Ovary (tissue), 9 donors: ENCODE results near the gene VPREB1. TPM values are rescaled to one million over a fixed set of nuclear protein-coding genes. Genes with fewer than 3 reads are reported as not detected.

ENCODE experiments used
- DNase-seq, 5 donors: peaks; one replicate each; pipeline ENCODE4 v3.0.0-alpha.2; 2019 to 2020
- H3K27ac ChIP-seq, 2 donors: fragments of 200-600 bp; one replicate each; pipeline versions ENCODE4 v1.5.1 to v1.8.0; 2019 to 2022
- H3K27me3 ChIP-seq: fragments of 200-600 bp; one replicate; pipeline ENCODE4 v1.8.0; 2022
- H3K36me3 ChIP-seq: fragments of 200-600 bp; sonication (generic); one replicate; pipeline ENCODE4 v1.5.1; 2019
- H3K4me1 ChIP-seq: one replicate; pipeline ENCODE4 v1.8.1; 2013; ENCODE audit warnings: mild to moderate bottlenecking, moderate library complexity; ENCODE audit not compliant: insufficient read depth
- H3K4me3 ChIP-seq: fragments of 200-600 bp; sonication (generic); one replicate; pipeline ENCODE4 v1.5.1; 2017
- H3K9me3 ChIP-seq, 2 donors: fragments of 200-600 bp in 1 of 2; sonication (generic) in 1 of 2; one replicate each; pipeline versions ENCODE4 v1.5.1 to v1.8.1; 2013 to 2019; ENCODE audit warnings: mild to moderate bottlenecking in 1 of 2, moderate library complexity in 1 of 2
- EP300 ChIP-seq: sonication (generic); formaldehyde crosslinking; IDR thresholded peaks from one replicate; pipeline ENCODE4 v1.6.1; 2017; ENCODE audit warnings: antibody characterized with exemption
- POLR2A ChIP-seq: fragments of 450-650 bp; IDR thresholded peaks from one replicate; pipeline ENCODE4 v1.6.1; 2017; ENCODE audit warnings: antibody characterized with exemption, mild to moderate bottlenecking, moderate library complexity
- WGBS, 3 donors: extraction: QIAGEN DNeasy Blood & Tissue Kit in 1 of 3; methylation state at CpG; one replicate each; pipeline versions ENCODE4 v1.1.5 to v1.1.7; 2013 to 2017; 5-methylcytosine and 5-hydroxymethylcytosine counted together
- intact Hi-C, 4 donors: fragments of 100-400 bp; cut with DNase I; formaldehyde crosslinking; loops; one replicate each; pipeline versions ENCODE4 v1.11.0 to v1.15.1; 2022 to 2023
- polyA plus RNA-seq, 2 donors: library from polyadenylated mRNA; stranded (reverse); fragments of 200-250 nt in 1 of 2; fragments of 350-450 nt in 1 of 2; fragmentation: Illumina TruSeq in 1 of 2; extraction: RNeasy Lipid Tissue Mini Kit (QIAGEN cat#74804) in 1 of 2; gene quantifications; one replicate each; pipeline ENCODE4 v1.2.3, GENCODE V29; 2013 to 2014
- total RNA-seq, 7 donors: library from RNA; depleted of rRNA in 2 of 7; stranded (reverse); fragments of >200 nt in 2 of 7; fragmentation: NEBNext Ultra II Directional in 3 of 7; extraction: Animal tissue kit (Norgen Biotek cat#: 25700) in 3 of 7; gene quantifications; one replicate each; pipeline versions ENCODE4 v1.1.0 to v1.2.4, GENCODE V29; 2016 to 2023
- TF ChIP-seq, protein P1 (sequence below), 3 donors: fragments of 450-650 bp in 2 of 3; fragments of 200-600 bp in 1 of 3; IDR thresholded peaks; one replicate each; pipeline versions ENCODE4 v1.5.1 to v1.8.0; 2016 to 2022; ENCODE audit warnings: antibody characterized with exemption in 3 of 3, mild to moderate bottlenecking in 1 of 3
- donor health status: DM: no; HTN: no; CAD: no; lungs with moderate emphysema.
- donor health status: DM: no; HTN: no; CAD: no.
- donor health status: Bipolar disorder and iron deficiency.
- donor health status: DM: yes; HTN: yes; CAD: no.
- donor health status: DM: no; HTN: no; CAD: no.
- donor health status: DM: yes; HTN: yes; CAD: no.

The VPREB1 gene
- total and polyA plus RNA-seq, 9 donors: not detected

DNA sequence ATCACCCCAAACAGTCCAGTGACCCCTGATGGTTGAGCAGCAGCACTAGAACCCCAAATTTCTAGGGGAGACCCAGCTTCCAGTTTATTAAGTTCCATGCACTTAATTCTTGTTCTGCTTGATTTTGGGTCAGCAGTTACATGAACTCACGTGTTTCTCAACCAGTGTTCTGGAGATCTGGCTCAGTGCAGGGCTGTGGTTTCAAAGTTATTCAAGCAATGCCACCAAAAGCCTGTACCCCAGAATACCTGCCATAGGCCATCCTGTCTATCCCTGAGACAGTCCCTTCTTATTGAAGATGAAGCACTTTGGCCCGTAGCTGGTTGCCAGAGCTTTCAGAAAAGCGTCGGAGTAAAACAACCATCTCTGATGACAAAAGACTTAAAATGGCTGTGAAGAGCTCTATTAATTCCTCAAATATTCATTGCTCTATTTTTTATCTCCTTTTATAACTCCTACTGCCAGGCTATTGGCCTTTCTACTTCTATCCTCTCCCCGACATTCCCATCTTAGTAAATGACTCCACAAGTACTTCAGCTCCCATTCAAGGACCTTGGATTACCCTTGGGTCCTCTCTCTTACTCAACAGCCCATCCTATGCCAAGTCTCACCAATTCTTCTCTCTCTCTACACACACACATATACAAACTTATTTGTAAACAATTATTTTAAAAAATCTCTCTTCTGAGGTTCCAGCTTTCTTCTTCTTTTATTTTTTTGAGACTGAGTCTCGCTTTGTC lies 18.0 kb upstream of the VPREB1 start:
- no peak for DNase-seq
- no peaks in the 10 kb centered on the region for H3K27me3 ChIP-seq
- TF ChIP-seq POLR2A (no peak), EP300 (no peak)
- TF ChIP-seq, protein P1, sequence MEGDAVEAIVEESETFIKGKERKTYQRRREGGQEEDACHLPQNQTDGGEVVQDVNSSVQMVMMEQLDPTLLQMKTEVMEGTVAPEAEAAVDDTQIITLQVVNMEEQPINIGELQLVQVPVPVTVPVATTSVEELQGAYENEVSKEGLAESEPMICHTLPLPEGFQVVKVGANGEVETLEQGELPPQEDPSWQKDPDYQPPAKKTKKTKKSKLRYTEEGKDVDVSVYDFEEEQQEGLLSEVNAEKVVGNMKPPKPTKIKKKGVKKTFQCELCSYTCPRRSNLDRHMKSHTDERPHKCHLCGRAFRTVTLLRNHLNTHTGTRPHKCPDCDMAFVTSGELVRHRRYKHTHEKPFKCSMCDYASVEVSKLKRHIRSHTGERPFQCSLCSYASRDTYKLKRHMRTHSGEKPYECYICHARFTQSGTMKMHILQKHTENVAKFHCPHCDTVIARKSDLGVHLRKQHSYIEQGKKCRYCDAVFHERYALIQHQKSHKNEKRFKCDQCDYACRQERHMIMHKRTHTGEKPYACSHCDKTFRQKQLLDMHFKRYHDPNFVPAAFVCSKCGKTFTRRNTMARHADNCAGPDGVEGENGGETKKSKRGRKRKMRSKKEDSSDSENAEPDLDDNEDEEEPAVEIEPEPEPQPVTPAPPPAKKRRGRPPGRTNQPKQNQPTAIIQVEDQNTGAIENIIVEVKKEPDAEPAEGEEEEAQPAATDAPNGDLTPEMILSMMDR (IDR thresholded peaks at IDR 0.05): no peak
- WGBS, 3 donors: 76 to 84% (median 79%) methylated on average over 6 of the region's 6 CpGs
- no peaks in the 10 kb centered on the region for H3K4me1 ChIP-seq
- no peaks in the 10 kb centered on the region for H3K9me3 ChIP-seq
- H3K27ac ChIP-seq: no peak overlapping the region
- intact Hi-C loops: no loop called here
- no peak overlapping the region for H3K4me3 ChIP-seq
- H3K36me3 ChIP-seq: no peaks in the 10 kb centered on the region

- TF ChIP-seq EP300 (no peak), POLR2A (no peak)
- TF ChIP-seq, protein P1 (IDR thresholded peaks at IDR 0.05): no peak
- no peaks in the 10 kb centered on the region for H3K27me3 ChIP-seq
- no peak overlapping the region for H3K27ac ChIP-seq
- no peak overlapping the region for H3K4me3 ChIP-seq
- H3K9me3 ChIP-seq: no peaks in the 10 kb centered on the region
- no peaks in the 10 kb centered on the region for H3K4me1 ChIP-seq
- intact Hi-C loops: no loop called here
- WGBS, 3 donors: 76 to 82% (median 80%) methylated on average over 6 of the region's 6 CpGs
- no peak for DNase-seq
- no peaks in the 10 kb centered on the region for H3K36me3 ChIP-seq
Measured at GRCh38 chr22:22228421-22228820, 16.2 kb upstream of the VPREB1 start.

GRCh38 chr22:22228921-22229320 lies 15.7 kb upstream of the VPREB1 start:
- H3K27me3 ChIP-seq: no peaks in the 10 kb centered on the region
- H3K9me3 ChIP-seq: no peaks in the 10 kb centered on the region
- no peaks in the 10 kb centered on the region for H3K4me1 ChIP-seq
- H3K36me3 ChIP-seq: no peaks in the 10 kb centered on the region
- H3K27ac ChIP-seq: no peak overlapping the region
- intact Hi-C loops: no loop called here
- WGBS, 3 donors: 67 to 80% (median 77%) methylated on average over 8 of the region's 8 CpGs
- no peak overlapping the region for H3K4me3 ChIP-seq
- DNase-seq: no peak
- TF ChIP-seq EP300: no peak
- TF ChIP-seq, protein P1 (IDR thresholded peaks at IDR 0.05): no peak
- no peak for TF ChIP-seq POLR2A

DNA sequence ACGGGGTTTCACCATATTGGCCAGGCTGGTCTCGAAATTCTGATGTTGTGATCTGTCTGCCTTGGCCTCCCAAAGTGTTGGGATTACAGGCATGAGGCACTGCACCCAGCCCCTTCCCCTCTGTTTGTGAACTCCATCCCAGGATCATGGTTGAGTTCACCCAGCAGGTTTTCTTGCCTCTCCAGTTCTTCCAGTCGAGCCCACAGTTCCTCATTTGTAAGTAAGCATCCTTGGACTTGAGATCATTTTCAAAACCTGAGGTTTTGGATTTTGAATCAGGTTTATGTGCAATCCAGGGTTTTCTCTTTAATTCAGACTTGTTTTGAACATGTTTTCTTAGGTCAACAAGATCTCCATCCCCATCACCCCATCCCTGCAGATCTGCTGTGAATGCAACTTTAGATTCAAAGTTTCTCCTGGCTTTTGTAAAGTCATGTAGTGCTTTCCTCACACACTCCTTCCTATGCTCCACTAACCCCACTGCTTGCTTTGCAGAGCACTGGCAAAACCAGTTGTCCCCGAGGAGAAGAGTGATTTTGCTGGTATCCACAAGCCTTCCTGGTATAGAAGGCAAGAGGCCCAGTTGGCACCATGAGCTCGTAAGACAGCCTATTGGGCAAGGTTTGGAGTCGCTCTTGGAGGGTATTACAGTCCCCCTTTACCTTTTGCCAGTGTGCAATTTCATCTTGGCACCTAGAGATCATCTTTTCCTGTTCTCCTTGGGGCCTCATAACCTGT lies 14.7 kb upstream of the VPREB1 start:
- Histone ChIP-seq H3K36me3 (no peaks in the 10 kb centered on the region), H3K27ac (no peak overlapping the region), H3K4me3 (no peak overlapping the region), H3K4me1 (no peaks in the 10 kb centered on the region), H3K27me3 (no peaks in the 10 kb centered on the region), H3K9me3 (no peaks in the 10 kb centered on the region)
- 58 to 74% (median 66%) methylated on average over 6 of the region's 6 CpGs for WGBS, 3 donors
- DNase-seq: no peak
- TF ChIP-seq EP300 (no peak), POLR2A (no peak)
- TF ChIP-seq, protein P1 (IDR thresholded peaks at IDR 0.05): no peak
- intact Hi-C loops: no loop called here
